HepG2 (cell line): ENCODE data around the gene FMC1. TPM values are rescaled to one million over a fixed set of nuclear protein-coding genes. Genes with fewer than 3 reads are reported as not detected.

Source experiments
- ATF6 ChIP-seq: sonication (generic); formaldehyde crosslinking; conservative IDR thresholded peaks from 2 replicates; pipeline ENCODE4 v1.4.0; 2020; ENCODE audit warnings: missing genetic modification reagents
- CSRNP1 ChIP-seq: sonication (generic); formaldehyde crosslinking; IDR thresholded peaks from 2 replicates; pipeline ENCODE4 v1.8.1; 2023; ENCODE audit warnings: mild to moderate bottlenecking, missing genetic modification reagents
- GFI1 ChIP-seq: sonication (generic); formaldehyde crosslinking; IDR thresholded peaks from 2 replicates; pipeline ENCODE4 v1.5.0; 2020; ENCODE audit warnings: missing genetic modification reagents, mild to moderate bottlenecking, borderline replicate concordance
- HES4 ChIP-seq: sonication (generic); formaldehyde crosslinking; IDR thresholded peaks from 2 replicates; pipeline ENCODE4 v1.9.0; 2021; ENCODE audit warnings: mild to moderate bottlenecking, missing genetic modification reagents, borderline replicate concordance
- HOXA5 ChIP-seq: sonication (generic); formaldehyde crosslinking; IDR thresholded peaks from 2 replicates; pipeline ENCODE4 v1.4.0; 2020; ENCODE audit warnings: missing genetic modification reagents
- KLF15 ChIP-seq: sonication (generic); formaldehyde crosslinking; IDR thresholded peaks from 2 replicates; pipeline ENCODE4 v1.8.1; 2023; ENCODE audit warnings: borderline replicate concordance, mild to moderate bottlenecking, inconsistent platforms, missing genetic modification reagents, mixed read lengths
- LRRFIP1 ChIP-seq: sonication (generic); formaldehyde crosslinking; conservative IDR thresholded peaks from 2 replicates; pipeline ENCODE4 v1.4.0; 2020; ENCODE audit warnings: missing genetic modification reagents
- MYC ChIP-seq: sonication (generic); formaldehyde crosslinking; IDR thresholded peaks from 2 replicates; pipeline ENCODE4 v1.9.0; 2021; ENCODE audit warnings: missing genetic modification reagents, borderline replicate concordance
- NBN ChIP-seq: fragments of 450-650 bp; conservative IDR thresholded peaks from 2 replicates; pipeline ENCODE4 v1.6.1; 2017
- NCOA1 ChIP-seq: sonication (generic); formaldehyde crosslinking; IDR thresholded peaks from 2 replicates; pipeline ENCODE4 v1.9.0; 2021; ENCODE audit warnings: missing genetic modification reagents
- PATZ1 ChIP-seq: sonication (generic); formaldehyde crosslinking; IDR thresholded peaks from 2 replicates; pipeline ENCODE4 v1.4.0; 2020; ENCODE audit warnings: missing genetic modification reagents
- REXO4 ChIP-seq: sonication (generic); formaldehyde crosslinking; IDR thresholded peaks from 2 replicates; pipeline ENCODE4 v1.8.0; 2022; ENCODE audit warnings: missing genetic modification reagents, mild to moderate bottlenecking, borderline replicate concordance
- THRA ChIP-seq: sonication (generic); formaldehyde crosslinking; IDR thresholded peaks from 2 replicates; pipeline ENCODE4 v1.4.0; 2020; ENCODE audit warnings: missing genetic modification reagents, borderline replicate concordance
- ZNF232 ChIP-seq: sonication (generic); formaldehyde crosslinking; IDR thresholded peaks from 2 replicates; pipeline ENCODE4 v1.4.0; 2020; ENCODE audit warnings: missing genetic modification reagents, borderline replicate concordance
- ZNF256 ChIP-seq: sonication (generic); formaldehyde crosslinking; conservative IDR thresholded peaks from 2 replicates; pipeline ENCODE4 v1.4.0; 2020; ENCODE audit warnings: missing genetic modification reagents
- ZNF564 ChIP-seq: sonication (generic); formaldehyde crosslinking; IDR thresholded peaks from 2 replicates; pipeline ENCODE4 v1.8.1; 2023; ENCODE audit warnings: mild to moderate bottlenecking, missing genetic modification reagents
- ZNF746 ChIP-seq: sonication (generic); formaldehyde crosslinking; IDR thresholded peaks from 2 replicates; pipeline ENCODE4 v1.8.0; 2022; ENCODE audit warnings: mild to moderate bottlenecking, missing genetic modification reagents
- polyA plus RNA-seq, 8 experiments: library from polyadenylated mRNA; depleted of rRNA in 3 of 8; stranded (reverse) in 7 of 8; unstranded in 1 of 8; fragments of >200 nt; fragmentation: Illumina TruSeq in 4 of 8; extraction: Trizol in 4 of 8; gene quantifications; 2 replicates each; pipeline versions ENCODE4 v1.2.1 to v1.2.3, GENCODE V29; 2011 to 2016; ENCODE audit warnings: low read depth in 4 of 8, missing spikeins in 1 of 8, mixed read lengths in 1 of 8; ENCODE audit not compliant: insufficient read depth in 1 of 8
- total RNA-seq, 5 experiments: library from RNA; depleted of rRNA; stranded (reverse); fragments of >200 nt; fragmentation: Illumina TruSeq; extraction: Trizol; gene quantifications; 2 replicates each; pipeline ENCODE4 v1.2.3, GENCODE V29; 2016; ENCODE audit warnings: low read depth in 1 of 5

Gene FMC1
- total and polyA plus RNA-seq, 2 of the 13 experiments (the other 11 are each of a cell fraction or from before 2014, with no cell fraction given) = 39.2 to 50.7 TPM

GRCh38 chr7:139340037-139340807 is 915 bp upstream of the FMC1 start (continued):
- TF ChIP-seq HES4 (CRISPR knock-in tag) = peak; percentile 46; the same call in 1 of the 2 replicates
- TF ChIP-seq PATZ1 (CRISPR knock-in tag) = peak; percentile 25; the same call in 1 of the 2 replicates
- TF ChIP-seq THRA (CRISPR knock-in tag) = no peak; the same call in none of the 2 replicates
- TF ChIP-seq KLF15 (CRISPR knock-in tag) = peak; percentile 30; the same call in 1 of the 2 replicates
- TF ChIP-seq NBN = no peak
- peak; percentile 58; the same call in 1 of the 2 replicates for TF ChIP-seq NCOA1 (CRISPR knock-in tag)
- 0 out of 2 replicates have a peak, but pooled peaks have one; percentile 71 for TF ChIP-seq ZNF232
- no peak for TF ChIP-seq REXO4 (CRISPR knock-in tag)
- TF ChIP-seq ATF6 = no peak
- 0 out of 2 replicates have a peak, but pooled peaks have one; percentile 40 for TF ChIP-seq ZNF746 (CRISPR knock-in tag)
- TF ChIP-seq GFI1 (CRISPR knock-in tag) = 0 out of 2 replicates have a peak, but pooled peaks have one; percentile 55
- TF ChIP-seq ZNF564 (CRISPR knock-in tag) = no peak; the same call in 1 of the 2 replicates
- peak; percentile 35; the same call in 1 of the 2 replicates for TF ChIP-seq MYC (CRISPR knock-in tag)
- TF ChIP-seq LRRFIP1 = no peak
- 0 out of 2 replicates have a peak, but pooled peaks have one; percentile 69 for TF ChIP-seq ZNF256 (CRISPR knock-in tag)
- TF ChIP-seq HOXA5 (CRISPR knock-in tag) = no peak; the same call in none of the 2 replicates
- TF ChIP-seq CSRNP1 = peak; percentile 85; the same call in 1 of the 2 replicates
